HFF-Myc (cell line): ENCODE results near the gene IL1RAPL2.

Source experiments
- DNase-seq: peaks from one replicate; pipeline ENCODE4 v3.0.0-alpha.2; 2011; ENCODE audit warnings: low read depth; ENCODE audit errors: extremely low read depth
- H3K4me3 ChIP-seq: replicated peaks from 2 replicates; pipeline ENCODE4 v1.5.1; 2011; ENCODE audit warnings: low read depth, mild to moderate bottlenecking, control low read depth, low read length
- CTCF ChIP-seq: IDR thresholded peaks from 2 replicates; pipeline ENCODE4 v1.5.1; 2012; ENCODE audit warnings: mild to moderate bottlenecking, low read depth, low read length, control low read depth; ENCODE audit errors: missing control alignments

Gene IL1RAPL2

DNA sequence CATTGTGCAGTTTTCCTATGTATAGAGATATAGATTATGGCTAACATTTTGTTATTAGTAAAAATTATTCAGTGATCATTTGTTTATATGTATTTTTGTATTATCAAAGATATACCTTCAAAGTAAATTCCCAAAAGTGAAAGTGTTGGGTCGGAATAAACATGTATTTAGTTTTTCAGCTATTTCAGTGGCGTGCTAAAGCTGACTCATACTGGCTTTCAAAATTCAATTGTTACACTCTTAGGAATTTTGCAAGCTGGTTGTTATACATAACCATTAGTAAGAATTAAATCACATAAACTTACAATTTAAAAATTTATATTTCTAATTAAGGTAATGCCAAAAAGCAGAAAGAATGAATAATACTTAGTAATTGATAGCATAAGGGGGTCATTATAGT is 968.0 kb downstream of the IL1RAPL2 start:
- TF ChIP-seq CTCF, result no peak
- no peak for DNase-seq
- H3K4me3 ChIP-seq, result no peak overlapping the region

DNA sequence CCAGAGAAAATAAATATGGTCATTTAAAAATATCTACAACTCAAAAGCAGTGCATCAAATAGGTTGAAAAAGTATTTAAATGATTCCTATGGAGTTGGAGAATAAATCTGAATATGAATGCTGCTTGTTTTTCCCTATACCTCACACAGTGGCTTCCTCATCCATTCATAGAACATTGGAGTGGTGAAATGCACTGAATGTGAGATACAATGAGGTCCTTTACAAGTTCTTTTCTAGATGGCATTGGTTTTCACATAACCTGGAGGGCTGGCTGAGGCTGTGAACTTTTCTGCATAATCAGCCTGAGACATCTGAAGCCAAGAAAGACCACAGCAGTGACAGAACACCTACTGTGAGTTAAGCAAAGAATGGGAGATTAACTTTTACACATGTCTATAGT is 977.3 kb downstream of the IL1RAPL2 start:
- DNase-seq, result no peak
- TF ChIP-seq CTCF, result no peak

GRCh38 chrX:105550043-105550663 is 984.2 kb downstream of the IL1RAPL2 start:
- TF ChIP-seq CTCF, result no peak
- H3K4me3 ChIP-seq, result no peak overlapping the region
- no peak for DNase-seq

More for the DNA sequence above, 977.3 kb downstream of the IL1RAPL2 start:
- no peak overlapping the region for H3K4me3 ChIP-seq

- H3K4me3 ChIP-seq, result no peak overlapping the region
- no peak for DNase-seq
Measured at GRCh38 chrX:105552395-105552794, 986.4 kb downstream of the IL1RAPL2 start.

DNA sequence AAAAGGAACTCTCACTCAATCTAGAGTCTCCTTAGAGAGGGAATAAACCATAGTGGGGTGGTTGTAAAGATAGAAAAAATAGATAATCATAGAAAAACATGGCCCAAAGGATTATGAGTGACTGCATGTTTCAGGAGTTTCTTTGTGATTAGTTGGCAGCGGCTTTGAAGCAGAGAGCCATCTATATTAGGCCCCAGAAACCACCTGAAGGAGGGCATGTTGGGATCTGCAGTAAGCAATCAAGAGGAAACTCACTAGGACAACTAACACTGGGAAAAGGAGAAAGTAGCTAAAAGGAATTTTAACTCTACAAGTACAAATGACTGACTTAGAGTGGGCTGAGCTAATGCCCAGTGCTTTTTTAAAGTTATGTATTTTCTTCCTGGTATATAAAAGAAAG is 987.1 kb downstream of the IL1RAPL2 start:
- no peak for DNase-seq
- TF ChIP-seq CTCF, result no peak
- no peak overlapping the region for H3K4me3 ChIP-seq

More at GRCh38 chrX:105552395-105552794, 986.4 kb downstream of the IL1RAPL2 start:
- TF ChIP-seq CTCF, result no peak

GRCh38 chrX:105564501-105564900 is 998.5 kb downstream of the IL1RAPL2 start:
- peak; percentile 4 for DNase-seq
- TF ChIP-seq CTCF, result no peak

DNA sequence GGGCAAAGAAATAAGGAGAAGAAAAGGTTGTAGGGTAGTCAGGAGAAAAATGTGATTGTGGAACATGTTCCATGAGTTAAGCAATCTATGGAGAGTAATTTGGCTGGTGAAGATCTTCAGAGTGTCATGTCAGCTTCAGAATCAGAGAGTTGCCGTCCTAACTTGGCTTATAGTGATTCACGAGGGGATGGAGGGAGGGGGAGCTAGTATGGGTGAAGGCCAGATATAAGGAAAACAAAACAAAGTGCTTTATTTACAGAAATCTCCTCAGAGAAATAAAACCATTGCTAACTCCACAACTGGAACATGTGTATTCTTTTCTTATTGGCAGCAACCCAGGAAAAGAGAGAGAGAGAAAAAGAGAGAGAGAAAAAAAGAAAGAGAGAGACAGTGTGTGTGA is 999.9 kb downstream of the IL1RAPL2 start:
- TF ChIP-seq CTCF, result no peak
- no peak overlapping the region for H3K4me3 ChIP-seq
- DNase-seq, result no peak

More at GRCh38 chrX:105564501-105564900, 998.5 kb downstream of the IL1RAPL2 start:
- no peak overlapping the region for H3K4me3 ChIP-seq
